ENCODE data around the gene FGFR4. TPM values are rescaled to one million over a fixed set of nuclear protein-coding genes. Genes with fewer than 3 reads are reported as not detected.

FGFR4 gene
- total and polyA plus RNA-seq, 2 donors, result 7.2 to 12.8 TPM

DNA sequence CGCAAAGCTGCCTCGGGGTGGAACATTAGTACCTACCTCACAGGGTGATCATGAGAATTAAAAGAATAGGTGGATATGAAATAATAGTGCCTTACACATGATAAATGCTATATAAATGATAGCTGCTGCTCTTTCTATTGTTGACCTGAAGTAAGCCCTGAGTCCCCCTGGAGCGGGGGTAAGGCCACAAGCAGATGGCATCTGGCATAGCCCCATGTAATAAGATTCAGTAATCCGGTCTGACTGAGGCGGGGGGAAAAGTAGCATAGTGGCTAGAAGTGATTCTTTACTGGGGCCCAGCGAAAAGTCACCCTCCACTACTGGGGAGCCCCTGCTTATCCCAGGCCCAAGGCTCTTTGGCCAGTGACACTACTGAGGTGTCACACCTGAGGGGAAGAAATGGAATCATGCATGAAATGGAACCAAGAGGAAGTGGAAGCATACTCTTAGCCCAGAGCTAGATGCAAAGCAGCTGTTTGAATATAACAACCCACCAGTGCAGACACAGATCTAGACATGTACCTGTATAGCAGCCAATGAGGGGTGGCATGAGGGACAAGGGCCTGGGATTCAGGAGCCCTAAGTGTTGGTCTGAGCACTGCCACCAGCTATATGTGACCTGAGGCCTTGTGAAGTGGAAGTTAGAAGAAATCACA, 16.1 kb upstream of the FGFR4 start:
- no peaks in the 10 kb centered on the region for H3K4me1 ChIP-seq (ENCODE audit: insufficient read depth)
- H3K27ac ChIP-seq (ENCODE audit: low read depth), result no peak overlapping the region
- WGBS, result 92% methylated on average over 6 of the region's 6 CpGs
- H3K36me3 ChIP-seq (ENCODE audit: insufficient read depth), result no peaks in the 10 kb centered on the region
- H3K4me3 ChIP-seq (ENCODE audit: low read depth, low read length), result no peak overlapping the region
- DNase-seq (ENCODE audit: extremely low spot score), result no peak

GRCh38 chr5:177071666-177072385, 14.9 kb upstream of the FGFR4 start:
- DNase-seq (ENCODE audit: extremely low spot score), result peak; percentile 71
- H3K27ac ChIP-seq (ENCODE audit: low read depth), result no peak overlapping the region
- H3K4me3 ChIP-seq (ENCODE audit: low read depth, low read length), result no peak overlapping the region
- no peaks in the 10 kb centered on the region for H3K4me1 ChIP-seq (ENCODE audit: insufficient read depth)
- no peaks in the 10 kb centered on the region for H3K36me3 ChIP-seq (ENCODE audit: insufficient read depth)
- 20% methylated on average over 6 of the region's 6 CpGs for WGBS

GRCh38 chr5:177077335-177077734, 9.4 kb upstream of the FGFR4 start:
- Histone ChIP-seq H3K36me3 (ENCODE audit: insufficient read depth) (no peaks in the 10 kb centered on the region), H3K27ac (ENCODE audit: low read depth) (no peak overlapping the region), H3K4me3 (ENCODE audit: low read depth, low read length) (no peak overlapping the region), H3K4me1 (ENCODE audit: insufficient read depth) (no peaks in the 10 kb centered on the region)
- DNase-seq (ENCODE audit: extremely low spot score), result no peak
- WGBS, result 94% methylated on average over 2 of the region's 2 CpGs

GRCh38 chr5:177079606-177080005, 7.1 kb upstream of the FGFR4 start:
- no peaks in the 10 kb centered on the region for H3K36me3 ChIP-seq (ENCODE audit: insufficient read depth)
- H3K4me3 ChIP-seq (ENCODE audit: low read depth, low read length), result no peak overlapping the region
- 73% methylated on average over 9 of the region's 9 CpGs for WGBS
- H3K4me1 ChIP-seq (ENCODE audit: insufficient read depth), result no peaks in the 10 kb centered on the region
- no peak for DNase-seq (ENCODE audit: extremely low spot score)
- H3K27ac ChIP-seq (ENCODE audit: low read depth), result no peak overlapping the region

GRCh38 chr5:177080265-177080664, 6.5 kb upstream of the FGFR4 start:
- WGBS, result 87% methylated on average over 5 of the region's 5 CpGs
- no peak for DNase-seq (ENCODE audit: extremely low spot score)

DNA sequence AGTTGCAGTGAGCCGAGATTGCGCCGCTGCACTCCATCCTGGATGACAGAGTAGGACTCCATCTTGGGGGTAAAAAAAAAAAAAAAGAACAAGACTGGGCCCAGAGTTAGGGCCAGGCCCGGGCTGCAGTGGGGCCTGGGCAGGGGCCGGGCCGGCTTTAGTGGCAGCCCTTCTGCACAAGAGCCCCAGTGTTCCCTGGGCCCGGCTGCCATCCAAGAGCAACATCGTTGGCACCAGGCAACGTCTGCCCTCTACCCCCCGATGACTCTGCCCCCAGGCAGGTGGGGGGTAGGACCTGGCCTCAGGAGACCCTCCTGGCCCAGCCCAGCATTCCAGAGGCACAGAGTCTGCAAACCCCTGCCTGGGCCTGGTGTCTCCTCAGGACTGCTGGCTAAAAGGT, 4.9 kb upstream of the FGFR4 start:
- 87% methylated on average over 10 of the region's 10 CpGs for WGBS

More at GRCh38 chr5:177080265-177080664, 6.5 kb upstream of the FGFR4 start:
- H3K4me3 ChIP-seq (ENCODE audit: low read depth, low read length), result no peak overlapping the region
- H3K27ac ChIP-seq (ENCODE audit: low read depth), result no peak overlapping the region
- no peaks in the 10 kb centered on the region for H3K36me3 ChIP-seq (ENCODE audit: insufficient read depth)
- H3K4me1 ChIP-seq (ENCODE audit: insufficient read depth), result no peaks in the 10 kb centered on the region

GRCh38 chr5:177083357-177083756, 3.4 kb upstream of the FGFR4 start:
- H3K4me1 ChIP-seq (ENCODE audit: insufficient read depth), result no peaks in the 10 kb centered on the region
- H3K36me3 ChIP-seq (ENCODE audit: insufficient read depth), result no peaks in the 10 kb centered on the region
- H3K4me3 ChIP-seq (ENCODE audit: low read depth, low read length), result no peak overlapping the region
- DNase-seq (ENCODE audit: extremely low spot score), result no peak
- 44% methylated on average over 4 of the region's 4 CpGs for WGBS
- no peak overlapping the region for H3K27ac ChIP-seq (ENCODE audit: low read depth)

More for the DNA sequence above, 4.9 kb upstream of the FGFR4 start:
- no peaks in the 10 kb centered on the region for H3K36me3 ChIP-seq (ENCODE audit: insufficient read depth)
- DNase-seq (ENCODE audit: extremely low spot score), result no peak
- no peaks in the 10 kb centered on the region for H3K4me1 ChIP-seq (ENCODE audit: insufficient read depth)
- no peak overlapping the region for H3K27ac ChIP-seq (ENCODE audit: low read depth)
- H3K4me3 ChIP-seq (ENCODE audit: low read depth, low read length), result no peak overlapping the region

- H3K36me3 ChIP-seq (ENCODE audit: insufficient read depth), result no peaks in the 10 kb centered on the region
- no peak for DNase-seq (ENCODE audit: extremely low spot score)
- H3K4me3 ChIP-seq (ENCODE audit: low read depth, low read length), result no peak overlapping the region
- H3K27ac ChIP-seq (ENCODE audit: low read depth), result no peak overlapping the region
- 34% methylated on average over 4 of the region's 4 CpGs for WGBS
- no peaks in the 10 kb centered on the region for H3K4me1 ChIP-seq (ENCODE audit: insufficient read depth)
These were observed 2.5 kb upstream of the FGFR4 start for GRCh38 chr5:177084175-177084574.

GRCh38 chr5:177085985-177086653, 596 bp upstream of the FGFR4 start:
- 46% methylated on average over 13 of the region's 13 CpGs for WGBS
- no peak for DNase-seq (ENCODE audit: extremely low spot score)
- Histone ChIP-seq H3K4me1 (ENCODE audit: insufficient read depth) (no peaks in the 10 kb centered on the region), H3K4me3 (ENCODE audit: low read depth, low read length) (peak overlapping the region; percentile 46), H3K36me3 (ENCODE audit: insufficient read depth) (no peaks in the 10 kb centered on the region), H3K27ac (ENCODE audit: low read depth) (no peak overlapping the region)

- no peaks in the 10 kb centered on the region for H3K36me3 ChIP-seq (ENCODE audit: insufficient read depth)
- H3K4me3 ChIP-seq (ENCODE audit: low read depth, low read length), result peak overlapping the region; percentile 46
- DNase-seq (ENCODE audit: extremely low spot score), result no peak
- no peak overlapping the region for H3K27ac ChIP-seq (ENCODE audit: low read depth)
- 27% methylated on average over 23 of the region's 23 CpGs for WGBS
- H3K4me1 ChIP-seq (ENCODE audit: insufficient read depth), result no peaks in the 10 kb centered on the region
These were observed 787 bp downstream of the FGFR4 start for GRCh38 chr5:177087398-177088005.

- WGBS, result 47% methylated on average over 5 of the region's 5 CpGs
- no peaks in the 10 kb centered on the region for H3K36me3 ChIP-seq (ENCODE audit: insufficient read depth)
- H3K4me3 ChIP-seq (ENCODE audit: low read depth, low read length), result no peak overlapping the region
- no peak overlapping the region for H3K27ac ChIP-seq (ENCODE audit: low read depth)
- no peak for DNase-seq (ENCODE audit: extremely low spot score)
- no peaks in the 10 kb centered on the region for H3K4me1 ChIP-seq (ENCODE audit: insufficient read depth)
These were observed 2.4 kb downstream of the FGFR4 start for GRCh38 chr5:177089127-177089526.

DNA sequence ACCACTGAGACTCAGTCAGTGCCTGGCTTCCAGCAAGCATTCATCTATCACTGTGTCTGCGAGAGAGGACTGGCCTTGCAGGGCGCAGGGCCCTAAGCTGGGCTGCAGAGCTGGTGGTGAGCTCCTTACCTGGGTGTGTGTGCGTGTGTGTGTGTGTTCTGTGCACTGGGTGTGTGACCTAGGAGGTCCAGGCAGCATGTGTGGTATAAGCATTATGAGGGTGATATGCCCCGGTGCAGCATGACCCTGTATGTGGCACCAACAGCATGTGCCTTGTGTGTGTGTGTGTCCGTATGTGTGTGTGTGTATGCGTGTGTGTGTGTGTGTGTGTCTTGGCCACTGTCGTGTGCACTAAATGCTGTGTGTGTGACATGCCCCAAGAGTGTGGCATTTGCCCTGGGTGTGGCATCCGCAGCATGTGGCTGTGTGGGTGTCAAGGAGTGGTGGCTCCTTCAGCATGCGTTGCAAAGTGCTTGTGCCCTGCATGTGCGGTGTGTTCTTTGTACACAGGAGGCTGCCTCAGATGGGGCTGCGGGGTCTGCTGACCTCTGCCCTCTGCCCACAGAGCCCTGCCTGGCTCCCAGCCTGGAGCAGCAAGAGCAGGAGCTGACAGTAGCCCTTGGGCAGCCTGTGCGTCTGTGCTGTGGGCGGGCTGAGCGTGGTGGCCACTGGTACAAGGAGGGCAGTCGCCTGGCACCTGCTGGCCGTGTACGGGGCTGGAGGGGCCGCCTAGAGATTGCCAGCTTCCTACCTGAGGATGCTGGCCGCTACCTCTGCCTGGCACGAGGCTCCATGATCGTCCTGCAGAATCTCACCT, 3.3 kb downstream of the FGFR4 start:
- 83% methylated on average over 21 of the region's 21 CpGs for WGBS

GRCh38 chr5:177090813-177091212, 4.1 kb downstream of the FGFR4 start:
- no peaks in the 10 kb centered on the region for H3K36me3 ChIP-seq (ENCODE audit: insufficient read depth)
- no peak overlapping the region for H3K4me3 ChIP-seq (ENCODE audit: low read depth, low read length)
- no peak for DNase-seq (ENCODE audit: extremely low spot score)
- WGBS, result 95% methylated on average over 13 of the region's 13 CpGs
- H3K4me1 ChIP-seq (ENCODE audit: insufficient read depth), result no peaks in the 10 kb centered on the region
- H3K27ac ChIP-seq (ENCODE audit: low read depth), result no peak overlapping the region

More for the DNA sequence above, 3.3 kb downstream of the FGFR4 start:
- no peak for DNase-seq (ENCODE audit: extremely low spot score)
- Histone ChIP-seq H3K36me3 (ENCODE audit: insufficient read depth) (no peaks in the 10 kb centered on the region), H3K4me3 (ENCODE audit: low read depth, low read length) (no peak overlapping the region), H3K27ac (ENCODE audit: low read depth) (no peak overlapping the region), H3K4me1 (ENCODE audit: insufficient read depth) (no peaks in the 10 kb centered on the region)

All from urinary bladder (tissue), 4 donors.